C4-2B (cell line): ENCODE measurements around the gene TMEM30A.

Source experiments
- ZFX ChIP-seq: fragments of 450-650 bp; IDR thresholded peaks from 2 replicates; pipeline ENCODE4 v1.6.1; 2017
- TF ChIP-seq, protein P1 (sequence below): fragments of 450-650 bp; conservative IDR thresholded peaks from 2 replicates; pipeline ENCODE4 v1.5.1; 2017; ENCODE audit warnings: mild to moderate bottlenecking

- TF ChIP-seq, protein P1, sequence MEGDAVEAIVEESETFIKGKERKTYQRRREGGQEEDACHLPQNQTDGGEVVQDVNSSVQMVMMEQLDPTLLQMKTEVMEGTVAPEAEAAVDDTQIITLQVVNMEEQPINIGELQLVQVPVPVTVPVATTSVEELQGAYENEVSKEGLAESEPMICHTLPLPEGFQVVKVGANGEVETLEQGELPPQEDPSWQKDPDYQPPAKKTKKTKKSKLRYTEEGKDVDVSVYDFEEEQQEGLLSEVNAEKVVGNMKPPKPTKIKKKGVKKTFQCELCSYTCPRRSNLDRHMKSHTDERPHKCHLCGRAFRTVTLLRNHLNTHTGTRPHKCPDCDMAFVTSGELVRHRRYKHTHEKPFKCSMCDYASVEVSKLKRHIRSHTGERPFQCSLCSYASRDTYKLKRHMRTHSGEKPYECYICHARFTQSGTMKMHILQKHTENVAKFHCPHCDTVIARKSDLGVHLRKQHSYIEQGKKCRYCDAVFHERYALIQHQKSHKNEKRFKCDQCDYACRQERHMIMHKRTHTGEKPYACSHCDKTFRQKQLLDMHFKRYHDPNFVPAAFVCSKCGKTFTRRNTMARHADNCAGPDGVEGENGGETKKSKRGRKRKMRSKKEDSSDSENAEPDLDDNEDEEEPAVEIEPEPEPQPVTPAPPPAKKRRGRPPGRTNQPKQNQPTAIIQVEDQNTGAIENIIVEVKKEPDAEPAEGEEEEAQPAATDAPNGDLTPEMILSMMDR: no peak
- no peak for TF ChIP-seq ZFX
These were observed 21.0 kb upstream of the TMEM30A start for GRCh38 chr6:75305573-75305972.
